Cardiac muscle cell (in vitro differentiated cells and primary cell): ENCODE measurements around the gene MYL6B. TPM values are rescaled to one million over a fixed set of nuclear protein-coding genes. Genes with fewer than 3 reads are reported as not detected.

Experiments
- DNase-seq, 2 donors: peaks; one replicate each; pipeline versions ENCODE4 v3.0.0 to v3.0.0-alpha.2; 2010 to 2017; ENCODE audit warnings: low read depth in 1 of 2, low spot score in 1 of 2
- H3K27ac ChIP-seq: fragments of 200-600 bp; sonication (generic); 2 replicates; pipeline ENCODE4 v1.5.1; 2016
- H3K27me3 ChIP-seq: fragments of 200-600 bp; sonication (generic); 2 replicates; pipeline ENCODE4 v1.6.0; 2016; ENCODE audit warnings: control low read depth
- H3K36me3 ChIP-seq: fragments of 200-600 bp; sonication (generic); 2 replicates; pipeline ENCODE4 v1.5.1; 2016; ENCODE audit warnings: control low read depth
- H3K4me1 ChIP-seq: fragments of 200-600 bp; sonication (generic); 2 replicates; pipeline ENCODE4 v1.8.1; 2017; ENCODE audit warnings: low read depth, mild to moderate bottlenecking, mixed run types
- H3K4me3 ChIP-seq: fragments of 200-600 bp; sonication (generic); 2 replicates; pipeline ENCODE4 v1.5.1; 2016; ENCODE audit warnings: mild to moderate bottlenecking
- H3K9me3 ChIP-seq: fragments of 200-600 bp; sonication (generic); 2 replicates; pipeline ENCODE4 v1.5.1; 2017; ENCODE audit warnings: low read depth, mild to moderate bottlenecking, control low read depth
- polyA plus RNA-seq: library from polyadenylated mRNA; unstranded; fragments of >200 nt; fragmentation: Nextera tagmentation; extraction: Ambion mirVana; gene quantifications from 2 replicates; pipeline ENCODE4 v1.2.1, GENCODE V29; 2016
- total RNA-seq: library from RNA; depleted of rRNA; stranded (reverse); fragments of >200 nt; gene quantifications from 2 replicates; pipeline ENCODE4 v1.2.3, GENCODE V29; 2016
- TF ChIP-seq, protein P1 (sequence below): IDR thresholded peaks from 2 replicates; pipeline ENCODE4 v1.5.1; 2012; ENCODE audit warnings: low read depth, mild to moderate bottlenecking, low read length

Gene MYL6B
- total and polyA plus RNA-seq, 2 experiments from 2014 or later = 142 to 293 TPM

DNA sequence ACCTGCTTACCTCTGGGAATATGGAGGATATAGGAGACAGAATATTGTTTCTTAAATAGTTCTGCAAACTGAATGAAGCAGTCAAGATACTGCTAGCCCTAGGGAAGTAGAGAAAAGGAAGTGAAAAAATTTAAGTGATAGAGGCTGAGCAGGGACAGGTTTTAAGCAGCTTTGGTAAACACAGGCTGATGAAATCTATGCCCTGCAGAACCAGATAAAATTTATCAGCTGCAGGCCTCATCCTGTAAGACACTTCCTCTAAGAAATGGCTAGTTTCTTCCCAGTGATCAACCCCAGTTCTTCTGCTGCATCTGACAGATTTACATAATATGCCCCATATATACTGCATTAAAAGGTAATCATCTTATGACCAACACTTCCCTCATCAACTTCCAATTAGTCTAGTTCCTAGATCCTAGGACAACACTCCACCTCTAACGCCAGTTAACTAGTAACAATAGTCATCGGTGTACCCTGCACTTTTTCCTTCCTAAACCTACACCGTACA, 25.6 kb upstream of the MYL6B start:
- peaks cover 35% of the 10 kb centered on the region for H3K4me1 ChIP-seq
- no peak for DNase-seq
- peak overlapping the region; percentile 46 for H3K27ac ChIP-seq
- H3K27me3 ChIP-seq = no peaks in the 10 kb centered on the region
- TF ChIP-seq, protein P1, sequence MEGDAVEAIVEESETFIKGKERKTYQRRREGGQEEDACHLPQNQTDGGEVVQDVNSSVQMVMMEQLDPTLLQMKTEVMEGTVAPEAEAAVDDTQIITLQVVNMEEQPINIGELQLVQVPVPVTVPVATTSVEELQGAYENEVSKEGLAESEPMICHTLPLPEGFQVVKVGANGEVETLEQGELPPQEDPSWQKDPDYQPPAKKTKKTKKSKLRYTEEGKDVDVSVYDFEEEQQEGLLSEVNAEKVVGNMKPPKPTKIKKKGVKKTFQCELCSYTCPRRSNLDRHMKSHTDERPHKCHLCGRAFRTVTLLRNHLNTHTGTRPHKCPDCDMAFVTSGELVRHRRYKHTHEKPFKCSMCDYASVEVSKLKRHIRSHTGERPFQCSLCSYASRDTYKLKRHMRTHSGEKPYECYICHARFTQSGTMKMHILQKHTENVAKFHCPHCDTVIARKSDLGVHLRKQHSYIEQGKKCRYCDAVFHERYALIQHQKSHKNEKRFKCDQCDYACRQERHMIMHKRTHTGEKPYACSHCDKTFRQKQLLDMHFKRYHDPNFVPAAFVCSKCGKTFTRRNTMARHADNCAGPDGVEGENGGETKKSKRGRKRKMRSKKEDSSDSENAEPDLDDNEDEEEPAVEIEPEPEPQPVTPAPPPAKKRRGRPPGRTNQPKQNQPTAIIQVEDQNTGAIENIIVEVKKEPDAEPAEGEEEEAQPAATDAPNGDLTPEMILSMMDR = no peak
- H3K9me3 ChIP-seq = no peaks in the 10 kb centered on the region
- H3K4me3 ChIP-seq = no peak overlapping the region
- H3K36me3 ChIP-seq = peaks cover 7% of the 10 kb centered on the region

DNA sequence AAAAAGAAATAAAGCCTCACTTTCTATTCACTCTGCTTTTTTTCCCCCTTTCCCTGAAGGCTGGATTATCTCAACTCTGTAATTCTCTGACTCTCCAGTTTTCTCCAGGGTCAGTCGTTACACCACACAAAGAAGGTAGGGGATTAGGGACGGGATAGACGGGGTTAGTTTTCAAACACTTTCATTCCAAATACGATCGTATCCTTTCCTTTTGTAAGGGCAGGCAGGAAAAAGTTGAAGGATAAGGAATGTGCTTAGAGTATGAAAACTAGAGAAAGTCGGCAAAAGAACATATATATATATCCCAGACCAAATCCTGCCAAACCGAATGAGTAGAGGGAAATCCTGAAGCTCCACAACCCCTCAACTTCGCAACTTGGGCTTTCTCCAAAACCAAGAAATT, 24.9 kb upstream of the MYL6B start:
- TF ChIP-seq, protein P1 = no peak
- Histone ChIP-seq H3K4me1 (peaks cover 28% of the 10 kb centered on the region), H3K27me3 (no peaks in the 10 kb centered on the region), H3K27ac (peak overlapping the region; percentile 46), H3K4me3 (peak overlapping the region; percentile 26), H3K36me3 (peaks cover 10% of the 10 kb centered on the region), H3K9me3 (no peaks in the 10 kb centered on the region)
- no peak for DNase-seq

DNA sequence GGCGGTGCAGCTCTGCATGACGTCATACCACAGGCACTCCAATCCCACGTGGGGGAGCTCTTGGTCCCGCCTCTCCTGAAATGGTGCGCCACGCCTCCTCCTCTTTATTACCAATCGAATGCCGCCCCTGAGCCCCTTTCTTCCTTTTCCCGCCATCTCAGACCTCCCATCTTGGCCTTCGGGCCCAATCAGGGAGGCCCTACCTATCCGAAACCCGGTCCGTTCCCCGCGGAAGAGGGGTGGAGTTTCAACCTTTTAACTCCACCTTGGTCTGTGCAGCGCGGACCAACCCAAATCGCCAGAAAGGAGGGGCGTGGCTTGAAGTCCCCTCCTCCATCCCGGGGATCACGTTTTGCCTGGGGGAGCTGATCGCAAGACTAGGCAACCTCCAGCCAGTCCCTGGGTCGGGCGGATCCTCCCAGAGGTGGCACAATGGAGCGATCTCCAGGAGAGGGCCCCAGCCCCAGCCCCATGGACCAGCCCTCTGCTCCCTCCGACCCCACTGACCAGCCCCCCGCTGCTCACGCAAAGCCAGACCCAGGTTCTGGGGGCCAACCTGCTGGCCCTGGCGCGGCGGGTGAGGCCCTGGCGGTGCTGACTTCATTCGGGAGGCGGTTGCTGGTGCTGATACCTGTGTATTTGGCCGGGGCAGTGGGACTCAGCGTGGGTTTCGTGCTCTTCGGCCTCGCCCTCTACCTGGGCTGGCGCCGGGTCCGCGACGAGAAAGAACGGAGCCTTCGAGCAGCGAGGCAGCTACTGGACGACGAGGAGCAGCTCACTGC, 24.3 kb upstream of the MYL6B start, which contains the start of gene ESYT1:
Gene ESYT1, plus strand, starts transcription at position 380 of the 782 bp plus-strand sequence. Its CDS starts 53 bp downstream, at position 433.
- H3K27me3 ChIP-seq = no peaks in the 10 kb centered on the region
- H3K27ac ChIP-seq = peak within 1 kb of the TSS; percentile 58
- H3K4me3 ChIP-seq = peak within 1 kb of the TSS; percentile 66
- H3K36me3 ChIP-seq = peaks cover 12% of the 10 kb centered on the region
- H3K4me1 ChIP-seq = peaks cover 22% of the 10 kb centered on the region
- DNase-seq = peak; percentile 100
- no peaks in the 10 kb centered on the region for H3K9me3 ChIP-seq
- TF ChIP-seq, protein P1 = no peak

DNA sequence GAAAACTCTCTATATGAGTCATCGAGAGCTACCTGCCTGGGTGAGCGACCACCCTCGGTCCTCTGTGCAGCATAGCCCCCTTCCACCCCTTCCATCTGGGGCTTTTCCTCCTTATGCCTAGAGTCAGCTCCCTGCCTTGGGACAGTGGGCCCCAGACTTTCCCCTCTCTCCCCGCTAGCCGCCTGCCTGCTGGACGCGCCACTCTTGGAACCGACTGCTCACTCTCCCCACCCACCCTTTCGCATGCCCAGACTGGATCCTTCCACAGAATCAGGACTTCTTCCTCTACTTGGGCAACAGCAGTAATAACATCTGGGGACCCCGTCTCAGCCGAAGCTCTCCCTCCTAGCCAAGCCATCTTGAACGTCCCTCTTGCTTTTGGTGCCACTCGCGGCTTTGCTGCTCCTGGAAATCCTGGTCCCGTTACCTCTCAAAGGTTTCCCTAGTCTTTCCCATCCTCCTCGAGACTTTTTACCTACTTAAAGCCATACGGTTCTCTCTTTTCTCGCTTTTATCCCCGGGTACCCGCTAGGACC, 23.6 kb upstream of the MYL6B start:
- H3K4me3 ChIP-seq = peak overlapping the region; percentile 66
- no peaks in the 10 kb centered on the region for H3K27me3 ChIP-seq
- no peaks in the 10 kb centered on the region for H3K9me3 ChIP-seq
- peak in 1 of 2 donors; percentile 15 for DNase-seq
- TF ChIP-seq, protein P1 = no peak
- peaks cover 15% of the 10 kb centered on the region for H3K36me3 ChIP-seq
- H3K4me1 ChIP-seq = peaks cover 22% of the 10 kb centered on the region
- H3K27ac ChIP-seq = peak overlapping the region; percentile 58

DNA sequence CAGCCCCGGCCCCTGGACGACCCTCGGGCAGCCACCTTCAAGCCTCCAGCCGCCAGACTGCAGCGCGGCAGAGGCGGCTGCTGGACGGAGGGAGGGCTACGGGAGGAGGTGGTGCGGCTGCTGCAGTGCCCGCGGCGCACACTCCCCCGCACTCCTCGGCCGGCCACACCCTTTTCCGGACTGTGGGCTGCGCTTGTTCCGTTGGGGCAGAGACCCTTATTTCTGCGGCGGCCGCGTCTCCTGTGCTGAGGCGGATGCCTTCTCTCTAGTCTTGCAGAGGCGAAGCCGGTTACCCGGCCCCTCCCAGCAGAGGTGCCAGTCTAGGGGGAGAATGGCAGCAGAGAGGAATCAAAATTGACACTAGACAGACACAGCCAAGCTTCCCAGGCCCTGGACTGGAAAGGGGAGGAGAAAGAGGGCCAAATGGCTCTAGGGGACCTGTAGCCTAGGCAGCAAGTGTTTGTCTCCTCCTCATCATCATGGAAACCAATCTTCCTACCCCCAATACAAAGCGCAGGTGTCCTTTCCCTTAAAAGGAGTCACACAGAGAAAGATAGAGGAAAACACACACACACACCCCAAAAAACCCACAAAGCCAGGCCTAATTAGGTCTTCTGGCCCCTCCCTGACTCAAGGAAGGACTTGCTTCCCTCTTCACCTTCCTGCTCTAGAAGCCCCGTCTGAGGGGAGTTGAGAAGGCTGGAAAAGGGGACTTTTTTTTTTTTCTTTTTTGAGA, 23.0 kb upstream of the MYL6B start:
- TF ChIP-seq, protein P1 = no peak
- no peaks in the 10 kb centered on the region for H3K27me3 ChIP-seq
- H3K9me3 ChIP-seq = no peaks in the 10 kb centered on the region
- peak; percentile 62 to 68 for DNase-seq
- H3K4me3 ChIP-seq = peak overlapping the region; percentile 66
- peaks cover 20% of the 10 kb centered on the region for H3K36me3 ChIP-seq
- H3K4me1 ChIP-seq = peaks cover 22% of the 10 kb centered on the region
- H3K27ac ChIP-seq = peak overlapping the region; percentile 58
